Osteoblast (primary cell): ENCODE data around the gene R3HDM2. TPM values are rescaled to one million over a fixed set of nuclear protein-coding genes. Genes with fewer than 3 reads are reported as not detected.

ENCODE experiments used
- DNase-seq: peaks from one replicate; pipeline ENCODE4 v3.0.0; 2011; ENCODE audit warnings: low spot score, mixed read lengths; ENCODE audit not compliant: insufficient read length; ENCODE audit errors: missing footprints
- H2AFZ ChIP-seq: 2 replicates; pipeline ENCODE4 v1.6.0; 2011; ENCODE audit warnings: mild to moderate bottlenecking, low read length
- H3K27ac ChIP-seq: 2 replicates; pipeline ENCODE4 v1.5.1; 2011; ENCODE audit warnings: mild to moderate bottlenecking, low read depth, low read length, moderate library complexity
- H3K27me3 ChIP-seq: 2 replicates; pipeline ENCODE4 v1.6.0; 2012; ENCODE audit warnings: mild to moderate bottlenecking, control low read depth, inconsistent platforms, low read length, moderate library complexity; ENCODE audit not compliant: insufficient read depth
- H3K36me3 ChIP-seq: 2 replicates; pipeline ENCODE4 v1.5.1; 2011; ENCODE audit warnings: mild to moderate bottlenecking, low read length, control low read depth, moderate library complexity; ENCODE audit not compliant: insufficient read depth
- H3K4me1 ChIP-seq: 2 replicates; pipeline ENCODE4 v1.5.1; 2011; ENCODE audit warnings: mild to moderate bottlenecking, low read length, control low read depth, moderate library complexity; ENCODE audit not compliant: insufficient read depth
- H3K4me2 ChIP-seq: 2 replicates; pipeline ENCODE4 v1.6.0; 2011; ENCODE audit warnings: mild to moderate bottlenecking, low read length; ENCODE audit not compliant: insufficient read depth
- H3K4me3 ChIP-seq: fragments of 200-600 bp; sonication (generic); 3 replicates; pipeline ENCODE4 v1.5.1; 2012; ENCODE audit warnings: mild to moderate bottlenecking, low read length, inconsistent platforms; ENCODE audit not compliant: insufficient read depth
- H3K79me2 ChIP-seq: 2 replicates; pipeline ENCODE4 v1.6.0; 2012; ENCODE audit warnings: mild to moderate bottlenecking, low read length, control low read depth, inconsistent platforms; ENCODE audit not compliant: insufficient read depth
- H3K9me3 ChIP-seq: 2 replicates; pipeline ENCODE4 v1.5.1; 2011; ENCODE audit warnings: low read depth, low read length, control low read depth
- H4K20me1 ChIP-seq: 2 replicates; pipeline ENCODE4 v1.6.0; 2012; ENCODE audit warnings: mild to moderate bottlenecking, low read length, control low read depth; ENCODE audit not compliant: insufficient read depth
- total RNA-seq: library from RNA; depleted of rRNA; stranded (reverse); fragments of >200 nt; gene quantifications from 2 replicates; pipeline ENCODE4 v1.2.3, GENCODE V29; 2012
- TF ChIP-seq, protein P1 (sequence below): IDR thresholded peaks from 2 replicates; pipeline ENCODE4 v1.5.1; 2011; ENCODE audit warnings: mild to moderate bottlenecking, low read depth, low read length, moderate library complexity; ENCODE audit errors: extremely low read depth

R3HDM2 gene
- total RNA-seq, 1 donor, result 23.2 TPM

DNA sequence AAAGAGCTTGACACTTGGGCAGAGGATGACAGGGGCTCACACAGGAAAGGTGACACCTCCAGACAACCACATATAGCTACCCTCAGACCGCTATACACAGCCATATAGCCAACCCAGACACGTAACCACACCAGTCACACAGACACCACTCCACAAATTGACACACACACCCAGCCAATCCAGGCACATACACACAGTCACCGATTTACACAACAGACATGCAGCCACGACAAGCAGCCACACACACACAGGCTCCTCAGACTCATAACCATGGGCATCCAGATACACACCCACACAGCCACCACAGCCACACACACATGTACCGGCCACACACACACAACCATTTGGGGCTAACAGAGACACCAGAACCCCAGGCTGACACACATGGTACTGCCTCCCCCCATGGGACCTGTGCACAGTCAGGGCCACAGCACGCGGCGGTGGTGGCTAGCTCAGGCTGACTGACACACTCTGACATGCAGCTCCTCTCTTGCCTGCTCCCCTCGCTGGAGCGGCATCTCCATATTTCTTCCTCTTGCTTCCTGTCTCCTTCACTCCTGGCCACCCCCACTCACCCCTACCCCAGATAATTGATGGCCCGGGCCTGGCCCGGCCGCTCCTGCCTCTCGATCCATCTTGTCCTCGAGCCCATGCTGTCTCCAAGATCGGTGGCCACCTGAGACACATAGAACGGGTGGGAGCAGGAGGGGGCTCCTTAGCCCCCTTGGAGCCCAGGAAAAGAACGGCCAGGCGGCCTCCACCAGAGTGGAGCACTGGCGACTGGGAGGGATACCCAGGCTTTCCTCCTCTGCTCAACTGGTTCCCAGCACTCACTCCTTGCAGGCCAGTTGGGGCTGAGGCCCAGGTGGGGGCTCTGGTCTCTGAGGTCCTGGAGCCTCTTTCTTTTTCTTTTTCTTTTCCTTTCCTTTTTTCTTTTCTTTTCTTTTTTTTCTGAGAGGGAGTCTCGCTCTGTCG lies 207.4 kb downstream of the R3HDM2 start:
- H3K9me3 ChIP-seq, result no peaks in the 10 kb centered on the region
- no peaks in the 10 kb centered on the region for H3K79me2 ChIP-seq
- H3K27me3 ChIP-seq, result peaks cover 33% of the 10 kb centered on the region
- no peak overlapping the region for H3K27ac ChIP-seq
- no peaks in the 10 kb centered on the region for H3K36me3 ChIP-seq
- DNase-seq, result no peak
- H2AFZ ChIP-seq, result no peak overlapping the region
- TF ChIP-seq, protein P1, sequence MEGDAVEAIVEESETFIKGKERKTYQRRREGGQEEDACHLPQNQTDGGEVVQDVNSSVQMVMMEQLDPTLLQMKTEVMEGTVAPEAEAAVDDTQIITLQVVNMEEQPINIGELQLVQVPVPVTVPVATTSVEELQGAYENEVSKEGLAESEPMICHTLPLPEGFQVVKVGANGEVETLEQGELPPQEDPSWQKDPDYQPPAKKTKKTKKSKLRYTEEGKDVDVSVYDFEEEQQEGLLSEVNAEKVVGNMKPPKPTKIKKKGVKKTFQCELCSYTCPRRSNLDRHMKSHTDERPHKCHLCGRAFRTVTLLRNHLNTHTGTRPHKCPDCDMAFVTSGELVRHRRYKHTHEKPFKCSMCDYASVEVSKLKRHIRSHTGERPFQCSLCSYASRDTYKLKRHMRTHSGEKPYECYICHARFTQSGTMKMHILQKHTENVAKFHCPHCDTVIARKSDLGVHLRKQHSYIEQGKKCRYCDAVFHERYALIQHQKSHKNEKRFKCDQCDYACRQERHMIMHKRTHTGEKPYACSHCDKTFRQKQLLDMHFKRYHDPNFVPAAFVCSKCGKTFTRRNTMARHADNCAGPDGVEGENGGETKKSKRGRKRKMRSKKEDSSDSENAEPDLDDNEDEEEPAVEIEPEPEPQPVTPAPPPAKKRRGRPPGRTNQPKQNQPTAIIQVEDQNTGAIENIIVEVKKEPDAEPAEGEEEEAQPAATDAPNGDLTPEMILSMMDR, result no peak
- H4K20me1 ChIP-seq, result peaks cover 4% of the 10 kb centered on the region
- H3K4me1 ChIP-seq, result peaks cover 10% of the 10 kb centered on the region
- H3K4me2 ChIP-seq, result no peak overlapping the region
- H3K4me3 ChIP-seq, result no peak overlapping the region

DNA sequence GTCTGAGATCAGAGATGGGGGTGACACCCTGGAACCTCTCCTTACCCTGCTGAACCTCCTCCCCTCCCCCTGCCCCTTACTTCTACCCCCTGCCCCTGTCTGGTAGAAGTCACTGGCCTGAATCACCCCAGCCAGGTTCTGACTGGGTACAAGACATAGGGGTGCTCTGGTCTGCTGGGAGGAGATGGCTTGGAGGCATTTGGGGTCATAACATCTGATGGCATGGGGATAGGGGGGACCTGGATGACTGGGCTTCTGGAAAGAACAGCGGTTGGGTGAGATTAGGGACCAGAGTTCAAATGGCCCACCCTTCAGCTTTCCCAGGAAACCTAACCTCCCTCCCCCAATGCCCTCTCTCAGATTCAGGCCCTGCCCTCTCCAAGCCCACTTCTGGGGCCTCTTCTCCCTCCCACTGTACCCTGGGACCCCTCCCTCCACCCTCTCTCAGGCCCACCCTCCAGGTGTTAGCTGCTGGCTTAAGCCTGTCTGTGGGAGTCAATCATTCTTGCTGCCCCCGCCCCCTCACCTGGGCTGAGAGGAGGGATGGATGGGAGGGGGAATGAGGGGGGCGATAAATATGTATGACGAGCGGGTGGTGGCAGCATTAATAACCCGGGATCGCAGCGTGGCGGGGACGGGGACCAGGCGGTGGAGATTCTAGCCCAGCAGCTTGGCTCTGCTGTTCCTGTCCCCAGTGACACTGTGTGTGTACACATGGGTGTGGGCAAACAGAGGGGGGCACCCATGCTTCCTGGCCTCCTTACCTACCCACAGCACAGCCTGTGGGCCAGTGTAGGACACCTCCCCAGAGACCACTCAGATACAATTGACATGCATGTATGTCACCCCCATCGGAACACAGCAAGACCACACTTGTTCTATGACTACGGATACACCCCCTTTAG lies 208.3 kb downstream of the R3HDM2 start:
- TF ChIP-seq, protein P1, result no peak
- Histone ChIP-seq H3K79me2 (no peaks in the 10 kb centered on the region), H3K9me3 (no peaks in the 10 kb centered on the region), H3K4me3 (no peak overlapping the region), H2AFZ (no peak overlapping the region), H3K27me3 (peaks cover 40% of the 10 kb centered on the region), H3K36me3 (no peaks in the 10 kb centered on the region), H3K27ac (no peak overlapping the region), H3K4me1 (peaks cover 8% of the 10 kb centered on the region), H3K4me2 (no peak overlapping the region), H4K20me1 (peaks cover 11% of the 10 kb centered on the region)
- DNase-seq, result no peak

DNA sequence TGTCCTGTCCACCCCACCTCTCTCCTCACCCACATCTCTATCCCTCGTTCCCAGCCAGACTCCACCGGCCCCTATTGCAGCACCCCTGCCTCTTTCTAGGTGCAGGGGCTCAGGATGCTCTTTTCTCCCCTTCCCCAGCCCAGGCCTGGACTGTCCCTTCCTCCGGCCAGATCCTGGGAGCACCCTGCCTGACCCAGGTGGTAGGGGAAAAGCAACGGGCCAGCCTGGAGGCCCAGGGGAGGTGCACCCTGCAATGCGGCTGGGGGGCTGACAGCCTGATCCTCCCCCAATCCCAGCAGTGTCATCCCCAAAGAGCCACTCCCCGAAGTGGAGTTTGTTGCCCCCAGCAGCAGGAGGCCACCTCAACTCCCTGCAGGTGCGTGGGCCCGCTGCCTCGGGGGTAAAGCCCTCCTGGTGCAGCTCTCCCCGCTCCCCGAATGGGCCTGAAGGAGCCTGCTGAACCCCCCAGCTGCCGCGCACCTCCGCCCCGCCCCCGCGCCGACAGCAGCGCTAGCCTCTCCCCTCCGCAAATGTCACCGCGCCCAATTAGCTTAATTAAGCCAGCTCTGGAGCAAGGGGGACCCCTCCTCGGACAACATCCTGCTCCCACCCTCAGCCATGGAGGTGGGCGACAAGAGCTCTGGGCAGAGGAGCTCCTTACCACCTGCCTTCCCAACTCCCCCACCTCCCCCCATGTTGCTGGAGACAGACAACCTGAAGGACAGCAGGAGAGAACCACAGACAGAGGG lies 209.5 kb downstream of the R3HDM2 start:
- TF ChIP-seq, protein P1, result no peak
- no peak overlapping the region for H3K4me3 ChIP-seq
- no peaks in the 10 kb centered on the region for H3K9me3 ChIP-seq
- H3K4me2 ChIP-seq, result no peak overlapping the region
- DNase-seq, result no peak
- H4K20me1 ChIP-seq, result peaks cover 15% of the 10 kb centered on the region
- H3K27me3 ChIP-seq, result peaks cover 45% of the 10 kb centered on the region
- no peak overlapping the region for H3K27ac ChIP-seq
- H3K4me1 ChIP-seq, result peaks cover 9% of the 10 kb centered on the region
- H3K79me2 ChIP-seq, result no peaks in the 10 kb centered on the region
- H2AFZ ChIP-seq, result no peak overlapping the region
- no peaks in the 10 kb centered on the region for H3K36me3 ChIP-seq
